ENCODE measurements around the gene LRRC74B.

The LRRC74B gene

DNA sequence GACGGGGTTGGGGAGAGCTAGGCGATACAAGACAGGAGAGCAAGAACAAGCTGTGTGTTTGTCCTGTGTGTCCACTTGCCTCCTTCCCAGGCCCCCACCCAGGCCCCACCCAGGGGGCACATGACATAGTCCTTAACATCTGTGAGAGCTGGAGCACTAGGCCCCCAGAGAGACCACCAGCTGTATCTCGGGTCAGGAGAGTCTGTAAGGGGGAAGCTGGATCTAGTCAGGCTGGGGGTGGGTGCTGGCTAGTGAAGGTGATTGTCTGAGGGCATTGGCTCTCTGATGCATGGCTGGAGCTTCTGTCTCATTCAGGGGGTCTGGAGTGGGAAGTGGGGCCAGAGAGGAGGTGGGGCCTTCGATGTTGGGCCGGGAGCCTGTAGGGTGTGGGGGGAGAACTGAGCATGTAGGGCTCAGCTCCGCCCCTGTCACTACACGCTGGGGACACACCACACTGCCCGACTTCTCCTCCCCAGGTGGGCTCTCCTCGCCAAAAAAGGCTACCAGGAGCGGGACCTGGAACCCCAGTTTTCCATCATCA, 30.2 kb upstream of the LRRC74B start:
- H2AFZ ChIP-seq (ENCODE audit: low read length) = no peak overlapping the region
- TF ChIP-seq EZH2phosphoT487 (IDR thresholded peaks at IDR 0.05; ENCODE audit: borderline replicate concordance) = no peak
- no peak for TF ChIP-seq CTCF (conservative IDR thresholded peaks at IDR 0.05; ENCODE audit: low read length)
- H3F3A ChIP-seq (ENCODE audit: low read depth) = no peaks in the 10 kb centered on the region
- no peaks in the 10 kb centered on the region for H3K9me3 ChIP-seq (ENCODE audit: insufficient read depth, low read depth, low read length)
- H3K9ac ChIP-seq (ENCODE audit: low read depth, low read length, poor library complexity, severe bottlenecking) = no peak overlapping the region
- no peaks in the 10 kb centered on the region for H3K36me3 ChIP-seq (ENCODE audit: insufficient read depth, low read length)
- H3K27me3 ChIP-seq (ENCODE audit: insufficient read depth, low read length, poor library complexity, severe bottlenecking) = no peaks in the 10 kb centered on the region
- H3K79me2 ChIP-seq (ENCODE audit: insufficient read depth, low read length) = no peaks in the 10 kb centered on the region
- H3K4me1 ChIP-seq (ENCODE audit: insufficient read depth, low read length, poor library complexity, severe bottlenecking) = no peaks in the 10 kb centered on the region
- no peak overlapping the region for H3K4me3 ChIP-seq (ENCODE audit: low read length, poor library complexity, severe bottlenecking)
- H3K9me2 ChIP-seq (replicated peaks; ENCODE audit: low read depth, low read length) = no peaks in the 10 kb centered on the region
- no peaks in the 10 kb centered on the region for H4K20me1 ChIP-seq (ENCODE audit: insufficient read depth, low read length, poor library complexity, severe bottlenecking)
- no peak overlapping the region for H3K4me2 ChIP-seq (ENCODE audit: low read depth, low read length, poor library complexity, severe bottlenecking)

- Histone ChIP-seq H3K36me3 (ENCODE audit: insufficient read depth, low read length) (no peaks in the 10 kb centered on the region), H3K9me2 (replicated peaks; ENCODE audit: low read depth, low read length) (no peaks in the 10 kb centered on the region), H3K4me1 (ENCODE audit: insufficient read depth, low read length, poor library complexity, severe bottlenecking) (no peaks in the 10 kb centered on the region), H3K4me2 (ENCODE audit: low read depth, low read length, poor library complexity, severe bottlenecking) (no peak overlapping the region), H2AFZ (ENCODE audit: low read length) (no peak overlapping the region), H4K20me1 (ENCODE audit: insufficient read depth, low read length, poor library complexity, severe bottlenecking) (no peaks in the 10 kb centered on the region), H3F3A (ENCODE audit: low read depth) (no peaks in the 10 kb centered on the region), H3K4me3 (ENCODE audit: low read length, poor library complexity, severe bottlenecking) (no peak overlapping the region), H3K9ac (ENCODE audit: low read depth, low read length, poor library complexity, severe bottlenecking) (no peak overlapping the region), H3K79me2 (ENCODE audit: insufficient read depth, low read length) (no peaks in the 10 kb centered on the region), H3K9me3 (ENCODE audit: insufficient read depth, low read depth, low read length) (no peaks in the 10 kb centered on the region), H3K27me3 (ENCODE audit: insufficient read depth, low read length, poor library complexity, severe bottlenecking) (no peaks in the 10 kb centered on the region)
- TF ChIP-seq CTCF (conservative IDR thresholded peaks at IDR 0.05; ENCODE audit: low read length) (no peak), EZH2phosphoT487 (IDR thresholded peaks at IDR 0.05; ENCODE audit: borderline replicate concordance) (no peak)
Observed at GRCh38 chr22:21016644-21017420, 28.9 kb upstream of the LRRC74B start.

DNA sequence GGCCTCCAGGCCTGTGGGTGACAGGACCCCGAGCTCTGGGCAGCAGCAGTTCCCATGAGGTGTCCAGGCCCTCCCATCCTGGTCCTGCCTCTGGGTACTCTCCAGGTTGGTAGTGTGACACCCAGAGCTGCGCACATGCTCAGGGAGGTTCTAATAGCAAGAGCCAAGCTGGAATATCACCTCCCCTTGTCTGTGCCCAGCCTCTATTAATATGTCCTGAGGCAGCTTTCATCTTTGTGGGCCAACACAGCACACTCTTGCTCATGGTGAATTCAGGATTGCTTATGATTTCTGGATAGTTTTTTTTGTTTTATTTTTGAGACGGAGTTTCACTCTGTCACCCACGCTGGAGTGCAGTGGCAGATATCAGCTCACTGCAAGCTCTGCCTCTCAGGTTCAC, 27.4 kb upstream of the LRRC74B start:
- no peak overlapping the region for H3K9ac ChIP-seq (ENCODE audit: low read depth, low read length, poor library complexity, severe bottlenecking)
- no peaks in the 10 kb centered on the region for H3K79me2 ChIP-seq (ENCODE audit: insufficient read depth, low read length)
- H3K4me1 ChIP-seq (ENCODE audit: insufficient read depth, low read length, poor library complexity, severe bottlenecking) = no peaks in the 10 kb centered on the region
- no peak overlapping the region for H3K4me3 ChIP-seq (ENCODE audit: low read length, poor library complexity, severe bottlenecking)
- H4K20me1 ChIP-seq (ENCODE audit: insufficient read depth, low read length, poor library complexity, severe bottlenecking) = no peaks in the 10 kb centered on the region
- TF ChIP-seq CTCF (conservative IDR thresholded peaks at IDR 0.05; ENCODE audit: low read length) = no peak
- no peak for TF ChIP-seq EZH2phosphoT487 (IDR thresholded peaks at IDR 0.05; ENCODE audit: borderline replicate concordance)
- H3K36me3 ChIP-seq (ENCODE audit: insufficient read depth, low read length) = no peaks in the 10 kb centered on the region
- H2AFZ ChIP-seq (ENCODE audit: low read length) = no peak overlapping the region
- H3K9me2 ChIP-seq (replicated peaks; ENCODE audit: low read depth, low read length) = no peaks in the 10 kb centered on the region
- H3K4me2 ChIP-seq (ENCODE audit: low read depth, low read length, poor library complexity, severe bottlenecking) = no peak overlapping the region
- no peaks in the 10 kb centered on the region for H3K27me3 ChIP-seq (ENCODE audit: insufficient read depth, low read length, poor library complexity, severe bottlenecking)
- H3K9me3 ChIP-seq (ENCODE audit: insufficient read depth, low read depth, low read length) = no peaks in the 10 kb centered on the region
- H3F3A ChIP-seq (ENCODE audit: low read depth) = no peaks in the 10 kb centered on the region
